Hematopoietic multipotent progenitor cell (in vitro differentiated cells): Measurements from ENCODE around the gene NMBR. TPM values are rescaled to one million over a fixed set of nuclear protein-coding genes. Genes with fewer than 3 reads are reported as not detected.
"Not testable (repeated sequence)": the region's sequence is repeated elsewhere in the genome, so short reads cannot be mapped to it uniquely, and the experiment has no call there.

Experiments used
- DNase-seq, 3 donors: peaks; one replicate each; pipeline ENCODE4 v3.0.0-alpha.2; 2011 to 2015; ENCODE audit warnings: low read depth in 2 of 3, low spot score in 2 of 3
- total RNA-seq: library from RNA; depleted of rRNA; stranded (reverse); fragments of >200 nt; gene quantifications from one replicate; pipeline ENCODE4 v1.2.3, GENCODE V29; 2012

NMBR gene
- total RNA-seq, 1 donor: not detected

DNA sequence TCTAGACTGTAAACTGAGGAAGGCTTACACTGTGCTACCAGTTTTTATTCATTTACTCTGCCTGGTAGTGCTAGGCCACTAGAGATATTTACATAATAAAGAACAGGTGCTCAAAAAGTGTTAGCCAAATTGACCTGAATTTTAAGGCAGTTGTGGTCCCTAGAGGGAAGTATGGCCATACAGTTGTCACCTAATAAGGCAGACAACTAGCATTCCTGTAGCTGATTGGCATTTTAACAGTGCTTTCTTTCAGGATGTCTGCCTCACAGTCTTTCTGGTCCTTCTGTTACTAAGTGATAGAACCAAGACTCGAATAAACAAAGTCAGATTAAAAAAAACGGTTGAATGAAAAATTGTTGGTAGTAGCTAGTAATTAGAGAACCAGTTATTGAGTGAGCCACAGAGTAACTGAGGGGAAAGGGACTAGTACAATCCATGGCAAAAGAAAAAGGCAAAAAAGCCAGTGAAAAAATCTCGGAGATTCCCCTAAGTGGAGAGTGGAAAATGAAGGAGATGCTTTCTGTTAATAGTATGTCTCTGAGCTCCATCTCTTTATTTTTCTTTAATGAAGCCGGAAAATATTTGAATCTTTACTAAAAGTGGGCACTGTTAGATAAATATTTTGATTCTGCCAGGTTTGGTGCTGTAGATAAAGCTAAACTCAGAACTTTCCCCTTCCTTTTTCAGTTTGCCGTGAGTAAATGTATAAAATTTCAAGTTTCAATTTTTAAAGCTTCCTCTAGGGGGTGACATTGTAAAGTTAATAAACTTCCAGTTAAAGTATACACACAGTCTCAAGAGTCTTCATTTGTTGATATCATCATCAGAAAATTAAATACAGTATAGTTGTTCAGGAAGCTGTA lies 9.2 kb upstream of the NMBR start:
- DNase-seq: peak in 2 of 3 donors; percentile 47 to 74

DNA sequence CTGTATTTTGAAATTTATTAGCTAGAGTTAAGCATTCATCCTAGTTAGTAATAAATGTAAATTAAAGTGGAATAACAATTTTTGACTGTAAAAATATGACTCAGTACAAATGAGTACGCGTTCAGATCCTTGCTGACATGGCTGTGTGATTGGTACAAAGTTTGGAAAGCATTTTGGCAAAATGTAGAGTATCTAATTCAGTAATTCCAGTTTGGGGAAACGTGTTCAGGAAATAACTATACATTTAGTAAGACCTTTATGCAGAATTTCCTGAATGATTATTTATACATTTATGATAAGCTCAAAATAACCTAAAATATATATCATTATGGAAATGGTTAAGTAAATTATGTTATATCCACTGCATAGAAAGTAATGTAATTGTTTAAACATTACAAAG lies 8.2 kb upstream of the NMBR start:
- DNase-seq: no peak

DNA sequence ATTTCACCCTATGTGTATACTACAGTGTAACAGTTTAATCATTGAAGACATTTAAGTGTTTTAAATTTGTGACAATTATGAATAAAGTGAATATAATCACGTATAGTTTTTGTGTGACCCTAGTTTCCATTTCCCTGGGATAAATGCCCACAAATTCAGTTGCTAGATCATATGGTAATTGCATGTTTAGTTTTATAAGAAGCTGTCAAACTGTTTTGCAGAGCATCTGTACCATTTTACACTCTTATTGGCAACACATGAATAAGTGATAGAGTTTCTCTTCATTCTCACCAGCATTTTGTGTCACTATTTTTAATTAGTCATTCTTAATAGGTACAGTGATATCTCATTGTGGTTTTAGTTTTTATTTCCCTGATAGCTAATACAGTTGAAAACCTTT lies 7.4 kb upstream of the NMBR start:
- no peak for DNase-seq

DNA sequence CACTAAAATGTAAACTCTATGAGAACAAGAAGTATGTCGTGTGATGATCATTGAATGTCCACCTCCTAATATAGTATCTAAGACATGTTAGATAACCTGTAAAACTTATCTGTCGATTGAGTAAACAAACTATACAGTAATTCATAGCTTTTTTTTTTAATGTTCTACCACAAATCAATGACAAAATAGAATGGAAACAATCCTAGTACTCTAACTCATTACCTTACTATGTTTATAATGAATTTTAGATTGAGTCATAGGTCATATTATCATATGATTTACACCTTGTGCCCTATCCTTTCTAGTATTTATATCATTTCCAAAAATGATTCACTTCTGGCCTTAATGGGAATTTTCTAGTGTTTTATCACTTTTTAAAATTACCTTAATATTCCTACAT lies 6.3 kb upstream of the NMBR start:
- no peak for DNase-seq

DNA sequence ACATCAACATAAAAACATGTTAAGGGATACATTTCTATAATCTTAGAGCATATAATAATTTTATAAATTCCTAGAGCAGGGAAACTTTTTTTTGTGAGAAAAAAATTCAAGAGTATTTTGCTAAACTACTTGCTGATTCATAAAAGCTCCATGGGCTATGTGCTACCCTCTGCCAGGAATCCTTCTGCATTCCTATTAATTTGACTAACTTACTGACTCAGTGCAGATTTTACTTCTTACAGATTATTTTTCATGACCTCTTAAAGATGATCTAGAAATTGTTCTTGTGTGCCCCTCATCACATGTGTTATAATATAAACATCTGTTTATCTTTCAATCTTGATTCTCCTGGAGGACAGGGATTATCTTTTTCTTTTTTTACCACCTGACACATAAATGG lies 5.8 kb upstream of the NMBR start:
- DNase-seq: no peak

DNA sequence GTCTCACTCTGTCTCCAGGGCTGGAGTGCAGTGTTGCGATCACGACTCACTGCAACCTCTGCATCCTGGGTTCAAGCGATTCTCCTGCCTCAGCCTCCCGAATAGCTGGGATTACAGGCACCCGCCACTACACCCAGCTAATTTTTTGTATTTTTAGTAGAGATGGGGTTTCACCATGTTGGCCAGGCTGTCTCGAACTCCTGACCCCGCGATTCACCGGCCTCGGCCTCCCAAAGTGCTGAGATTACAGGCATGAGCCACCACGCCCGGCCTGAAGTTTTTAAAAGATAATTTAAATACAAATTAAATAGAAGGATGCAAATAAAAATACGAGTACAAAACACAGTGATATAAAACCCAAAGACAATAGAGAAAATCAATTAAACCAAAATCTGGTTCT lies 5.4 kb downstream of the NMBR start:
- DNase-seq: not testable (repeated sequence)

DNA sequence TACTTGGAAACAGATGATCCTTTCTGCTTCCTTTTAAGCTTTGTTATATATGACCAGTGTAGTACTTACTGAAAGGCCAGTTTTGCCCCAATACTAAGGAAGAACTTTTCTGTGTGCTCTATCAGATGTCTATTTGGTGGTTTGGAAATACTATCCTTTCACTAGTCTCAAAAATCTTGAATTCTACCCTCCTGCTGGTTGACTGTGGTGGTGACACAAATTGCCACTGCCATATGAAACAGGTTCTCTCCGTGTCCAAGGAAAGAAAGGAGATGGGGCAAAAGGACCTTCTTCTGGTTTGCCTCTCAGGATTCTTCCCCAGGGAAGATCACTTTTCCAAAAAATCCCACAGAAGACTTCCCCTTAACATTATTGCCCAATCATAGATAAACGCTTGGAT lies 8.0 kb downstream of the NMBR start:
- DNase-seq: no peak

DNA sequence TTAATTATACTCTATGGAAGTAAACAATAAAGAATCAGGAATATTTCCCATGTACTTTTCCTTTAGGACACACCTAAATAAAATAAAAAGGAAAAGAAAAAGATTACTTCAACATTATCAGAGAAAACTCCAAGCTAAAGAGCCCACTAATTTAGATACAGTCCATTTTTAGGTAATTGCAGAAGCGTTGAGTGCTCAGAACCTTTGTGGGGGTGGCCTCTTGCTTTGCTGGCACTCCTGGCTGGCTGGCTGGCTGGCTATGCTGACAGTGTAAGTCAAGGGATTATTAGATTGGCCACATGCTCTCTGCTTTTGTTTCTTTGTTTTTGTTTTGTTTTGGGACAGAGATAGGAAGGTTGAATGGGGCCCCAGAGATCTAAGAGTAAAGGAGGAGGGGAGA lies 14.3 kb downstream of the NMBR start, which contains the start of gene GJE1:
GJE1 (plus strand) TSS at position 301 of the 400 bp plus-strand sequence. CDS start 234 bp downstream, outside the sequence.
- DNase-seq: no peak

DNA sequence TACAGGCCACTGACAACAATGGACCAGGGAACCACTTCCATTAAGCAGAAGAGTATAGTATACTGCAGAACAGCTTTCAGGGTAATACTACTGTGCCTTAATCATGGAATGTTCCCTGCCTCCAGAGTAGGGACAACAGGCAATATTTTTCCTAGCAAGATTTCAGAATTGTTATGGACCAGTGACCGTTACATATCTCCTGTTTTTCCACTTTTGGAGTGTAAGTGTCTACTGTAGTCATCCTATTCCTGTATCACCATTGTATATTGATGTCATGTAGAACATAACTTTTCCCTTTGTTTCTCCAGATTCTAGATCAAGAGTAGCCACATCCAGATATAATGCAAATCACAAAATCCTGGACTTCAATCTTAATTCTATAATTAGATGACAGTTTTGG lies 16.1 kb downstream of the NMBR start:
- DNase-seq: no peak

DNA sequence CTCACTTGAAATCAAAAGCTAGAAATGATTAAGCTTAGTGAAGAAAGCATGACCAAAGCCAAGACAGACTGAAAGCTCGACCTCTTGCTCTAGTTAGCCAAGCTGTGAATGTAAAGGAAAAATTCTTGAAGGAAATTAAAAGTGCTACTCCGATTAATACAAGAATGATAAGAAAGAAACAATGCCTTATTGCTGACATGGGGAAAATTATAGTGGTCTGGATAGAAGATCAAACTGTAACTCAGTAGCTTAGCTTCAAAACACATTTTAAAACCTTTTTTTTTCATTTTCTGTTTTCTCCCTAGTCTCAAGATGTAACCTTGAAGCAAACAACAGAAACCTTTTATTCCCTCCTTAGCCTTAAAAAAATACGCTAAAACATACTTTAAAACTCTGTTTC lies 25.6 kb downstream of the NMBR start:
- no peak for DNase-seq

DNA sequence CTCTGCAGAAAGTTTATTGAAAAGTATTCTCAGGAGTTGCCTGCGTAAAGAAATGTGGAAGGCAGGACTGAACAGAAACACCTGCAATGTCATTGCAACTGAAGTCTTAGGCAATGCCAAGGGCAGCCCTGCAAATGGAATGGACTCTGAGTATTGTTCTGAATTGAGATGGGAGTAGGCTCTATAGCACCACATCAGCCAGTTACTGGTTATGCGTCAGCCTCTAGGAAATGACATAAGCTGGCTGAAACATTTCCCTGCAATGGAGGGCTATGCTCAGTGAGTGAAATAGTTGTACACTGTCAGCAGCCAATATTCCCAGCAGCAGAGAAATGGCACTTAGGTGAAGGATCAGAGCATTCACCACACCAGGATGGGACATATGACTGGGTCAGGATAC lies 28.0 kb downstream of the NMBR start:
- DNase-seq: no peak

DNA sequence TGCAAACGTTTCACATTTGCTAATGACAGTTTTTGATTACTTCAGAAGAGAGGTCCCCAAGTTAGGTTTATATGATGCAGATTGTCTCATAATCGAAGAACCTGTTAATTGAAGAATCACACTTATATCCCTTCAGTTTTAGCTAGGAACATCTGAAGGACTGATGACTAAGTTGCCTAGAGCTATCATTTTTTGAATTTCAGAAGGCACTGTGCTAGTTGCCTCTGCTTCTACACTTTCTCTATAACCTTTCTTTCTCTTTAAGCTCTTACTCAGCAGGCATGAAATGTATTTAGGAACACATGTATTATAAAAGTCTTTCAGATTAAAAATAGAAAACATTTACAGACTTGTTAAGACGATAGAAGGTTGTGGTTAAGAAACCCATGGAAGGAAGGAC lies 28.6 kb downstream of the NMBR start:
- no peak for DNase-seq

DNA sequence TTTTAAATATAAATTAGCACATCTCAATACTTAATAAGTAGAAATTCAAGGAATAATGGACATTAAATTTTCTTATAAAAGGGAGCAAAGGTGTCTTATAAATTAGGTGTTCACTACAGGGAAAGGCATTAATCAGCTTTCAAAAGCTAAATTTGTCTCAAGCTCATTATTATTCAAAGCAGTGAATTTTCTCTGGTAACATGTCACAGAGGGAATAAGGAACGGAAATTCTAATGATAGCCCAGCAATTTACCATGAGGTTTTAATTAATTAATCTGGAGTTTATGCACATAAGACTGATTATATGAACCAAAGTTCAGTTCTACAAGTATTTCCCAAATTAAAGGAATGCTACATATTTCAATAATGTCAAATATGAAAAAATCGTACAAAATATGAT lies 29.6 kb downstream of the NMBR start:
- DNase-seq: no peak

DNA sequence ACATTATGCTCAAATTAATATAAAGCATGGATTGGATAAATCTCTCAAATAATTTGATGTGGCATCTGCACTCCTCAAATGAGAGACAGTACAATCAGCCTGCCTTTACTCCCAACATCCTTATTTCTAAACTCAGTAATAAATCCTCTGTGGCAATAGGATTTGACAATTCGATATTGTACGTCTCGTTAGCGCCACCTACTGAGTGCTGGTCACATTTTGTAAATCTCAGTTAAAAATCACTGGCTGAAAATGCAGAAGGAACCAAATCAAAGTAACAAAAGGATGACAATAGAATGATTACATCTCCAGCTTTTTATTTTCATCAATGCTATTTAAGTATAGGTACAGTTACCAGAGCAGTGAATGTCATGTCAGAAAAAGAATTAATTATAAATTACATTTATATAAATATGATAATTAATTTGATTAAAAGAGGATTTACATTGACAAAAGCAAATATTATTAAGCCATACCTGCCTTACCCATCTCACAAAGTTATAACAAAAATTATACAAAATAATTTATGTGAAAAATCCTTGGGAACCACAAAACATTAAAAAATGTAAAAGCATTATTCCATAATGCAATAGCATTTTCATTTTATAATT lies 34.4 kb downstream of the NMBR start:
- peak; percentile 24 to 76 (median 45) for DNase-seq

DNA sequence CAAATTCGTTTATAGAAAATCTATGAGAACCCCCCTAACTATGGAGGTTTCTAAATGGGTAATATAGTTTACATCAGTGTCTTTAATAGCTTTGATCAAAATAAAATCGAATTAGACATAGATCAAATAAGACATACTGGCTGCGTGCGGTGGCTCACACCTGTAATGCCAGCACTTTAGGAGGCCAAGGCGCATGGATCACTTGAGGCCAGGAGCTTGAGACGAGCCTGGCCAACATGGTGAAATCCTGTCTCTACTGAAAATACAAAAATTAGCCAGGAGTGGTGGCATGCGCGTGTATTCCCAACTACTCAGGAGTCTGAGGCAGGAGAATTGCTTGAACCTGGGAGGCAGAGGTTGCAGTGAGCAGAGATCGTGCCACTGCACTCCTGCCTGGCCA lies 36.1 kb downstream of the NMBR start:
- DNase-seq: not testable (repeated sequence)

DNA sequence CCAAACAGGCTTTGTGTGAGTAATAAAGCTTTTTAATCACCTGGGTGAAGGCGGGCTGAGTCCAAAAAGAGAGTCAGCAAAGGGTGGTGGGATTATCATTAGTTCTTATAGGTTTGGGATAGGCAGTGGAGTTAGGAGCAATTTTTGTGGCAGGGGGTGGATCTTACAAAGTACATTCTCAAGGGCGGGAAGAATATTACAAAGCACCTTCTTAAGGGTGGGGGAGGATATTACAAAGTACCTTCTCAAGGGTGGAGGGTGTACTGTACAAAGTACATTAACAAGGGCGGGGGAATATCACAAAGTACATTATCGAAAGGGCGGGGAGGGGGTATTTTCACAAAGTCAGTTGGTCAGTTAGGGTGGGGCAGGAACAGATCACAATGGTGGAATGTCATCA lies 42.1 kb downstream of the NMBR start:
- not testable (repeated sequence) for DNase-seq

DNA sequence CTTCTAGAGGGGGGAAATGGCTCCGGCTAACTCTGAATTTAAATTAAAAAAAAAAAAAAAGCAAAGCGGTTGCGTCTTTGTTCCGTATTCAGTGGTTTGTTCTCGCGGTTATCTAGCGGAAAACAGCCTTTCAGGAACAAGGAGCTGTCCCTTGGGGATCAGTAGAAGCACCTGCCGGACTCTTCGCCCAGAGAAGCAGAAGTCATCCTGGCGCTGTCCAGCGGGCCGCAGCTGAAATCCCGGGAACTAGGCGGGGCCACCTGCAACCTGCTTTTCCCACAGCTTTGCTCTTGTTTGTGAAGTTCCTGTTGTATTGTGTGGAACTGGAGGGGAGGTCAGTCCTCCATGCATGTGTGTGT lies 58.1 kb downstream of the NMBR start:
- peak in 2 of 3 donors; percentile 4 to 15 for DNase-seq

DNA sequence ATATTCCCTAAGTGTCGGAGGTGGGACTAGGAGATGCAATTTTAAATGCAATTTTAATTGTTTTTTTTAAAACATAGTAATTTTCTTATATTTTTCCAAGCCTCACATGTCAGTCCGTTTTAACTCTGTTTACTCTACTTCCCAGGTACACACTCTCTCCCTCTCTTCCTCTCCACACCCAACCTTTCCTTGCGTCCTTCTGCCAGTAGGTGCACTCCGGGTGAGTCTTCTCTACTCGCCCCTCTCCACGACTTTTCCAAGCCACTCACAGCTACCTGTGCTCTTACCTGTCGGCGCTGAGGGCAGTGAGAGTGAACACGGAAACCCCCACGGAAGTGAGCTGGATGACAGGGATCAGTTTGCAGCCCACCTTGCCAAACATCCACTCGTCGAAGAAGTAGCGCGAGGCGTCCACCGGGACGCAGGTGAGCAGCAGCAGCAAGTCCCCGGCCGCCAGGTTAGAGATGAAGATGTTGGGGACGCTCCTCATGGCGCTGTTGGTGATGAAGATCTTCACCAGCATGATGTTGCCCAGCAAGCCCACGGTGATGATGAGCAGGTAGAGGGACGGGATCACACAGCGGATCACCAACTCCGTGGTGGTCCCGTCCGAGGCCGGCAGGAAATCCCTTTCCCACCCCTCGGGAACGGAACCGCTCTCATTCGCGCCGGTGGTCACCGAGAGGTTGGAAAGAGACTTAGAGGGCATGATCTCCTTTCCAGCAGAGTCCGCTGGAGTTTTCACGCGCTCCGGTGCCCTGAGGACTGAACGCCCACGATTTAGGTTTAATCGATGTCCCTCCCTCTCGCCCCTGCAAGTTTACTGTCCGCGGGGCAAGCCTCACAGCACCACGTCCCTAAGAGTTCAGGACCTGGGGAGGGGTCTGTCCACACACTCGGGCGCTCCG lies 58.7 kb downstream of the NMBR start:
- no peak for DNase-seq

DNA sequence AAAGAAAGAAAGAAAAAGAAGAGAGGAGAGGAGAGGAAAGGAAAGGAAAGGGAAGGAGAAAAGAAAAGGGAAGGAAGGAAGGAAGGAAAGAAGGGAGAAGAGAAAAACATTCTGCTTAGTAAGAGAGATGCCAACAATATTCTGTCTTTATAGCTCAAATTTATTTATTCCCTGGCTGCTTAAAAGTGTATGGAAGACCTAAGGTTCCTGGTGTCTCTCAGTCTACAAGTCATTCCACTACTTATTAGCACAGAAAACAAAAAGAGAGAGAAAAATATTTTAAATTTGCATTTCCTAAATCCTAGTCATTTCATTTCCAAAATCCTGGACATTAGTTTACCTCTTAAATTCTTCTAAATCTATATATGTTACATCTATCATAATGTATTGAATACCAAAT lies 67.8 kb downstream of the NMBR start:
- no peak for DNase-seq

DNA sequence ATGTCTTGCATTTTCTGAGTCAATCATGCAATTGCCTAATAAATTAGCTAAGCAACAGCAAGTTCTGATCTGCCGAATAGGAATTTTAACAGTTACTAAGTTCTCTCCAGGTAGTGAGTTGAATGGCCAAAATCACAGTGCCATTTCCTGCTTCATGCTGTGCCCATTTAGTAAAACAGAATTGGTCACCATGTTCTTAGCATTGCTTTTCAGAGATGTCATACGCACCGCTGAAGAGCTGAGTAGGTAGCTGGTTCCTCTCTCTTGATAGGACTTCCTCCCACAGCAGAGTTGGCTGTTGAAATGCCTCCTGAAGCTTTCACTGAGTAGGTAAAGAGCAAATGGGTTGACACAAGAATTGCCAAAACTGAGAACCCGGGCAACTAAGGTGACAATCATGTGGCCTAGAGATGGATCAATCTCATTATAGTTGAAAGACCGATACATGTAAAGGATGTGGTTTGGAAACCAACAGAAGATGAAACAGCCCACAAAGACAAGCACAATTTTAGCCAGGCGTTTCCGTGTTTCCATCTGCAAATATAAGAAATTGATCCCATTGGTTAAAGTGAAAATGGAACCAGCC lies 71.3 kb downstream of the NMBR start:
- DNase-seq: no peak

DNA sequence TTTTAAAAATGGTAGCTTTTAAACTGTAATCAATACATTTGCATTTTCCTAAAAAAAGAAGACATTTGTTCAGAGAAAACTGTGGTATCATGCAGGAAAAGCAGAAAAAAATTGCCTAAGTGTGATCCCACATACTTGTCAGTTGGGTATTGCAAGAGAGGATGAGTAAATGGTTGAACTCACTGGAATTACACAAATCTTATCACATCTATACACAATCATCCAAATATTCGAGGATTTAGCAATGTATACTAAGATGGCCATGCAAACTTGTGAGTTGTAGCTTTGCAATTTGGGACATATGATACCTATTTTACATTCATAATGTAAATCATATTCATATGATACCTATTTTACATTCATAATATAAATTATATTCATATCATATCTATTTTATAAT lies 72.4 kb downstream of the NMBR start:
- DNase-seq: no peak
